ENCODE data around the gene ACO2.
"Not testable (repeated sequence)": the region's sequence is repeated elsewhere in the genome, so short reads cannot be mapped to it uniquely, and the experiment has no call there.

Gene ACO2

DNA sequence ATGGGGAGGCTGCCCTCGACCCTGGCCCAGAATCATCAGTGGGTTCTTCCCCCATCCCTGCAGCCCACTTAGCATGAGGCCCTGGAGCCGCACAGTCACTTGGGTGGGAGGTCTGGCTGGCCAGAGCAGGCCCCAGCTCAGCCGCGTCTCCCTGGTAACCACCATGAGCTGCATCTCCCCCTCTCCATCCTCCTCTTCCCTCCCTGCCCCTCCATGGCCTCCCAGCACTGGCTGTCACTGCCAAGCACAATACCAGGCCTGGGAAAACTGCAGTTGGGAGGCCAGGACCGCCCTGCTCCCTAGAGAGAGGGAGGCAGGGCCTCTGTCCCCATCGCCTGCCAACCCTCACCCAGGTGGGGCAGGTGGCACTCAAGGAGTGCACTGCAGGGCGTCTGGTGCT lies 99.9 kb downstream of the ACO2 start:
- no peak for DNase-seq (ENCODE audit: low spot score)

- no peak for DNase-seq (ENCODE audit: low spot score)
These were observed 101.3 kb downstream of the ACO2 start for GRCh38 chr22:41570221-41570620.

- no peak for DNase-seq (ENCODE audit: low spot score)
These were observed 102.9 kb downstream of the ACO2 start for GRCh38 chr22:41571786-41572185.

GRCh38 chr22:41572305-41572704 lies 103.4 kb downstream of the ACO2 start:
- not testable (repeated sequence) for DNase-seq (ENCODE audit: low spot score)

- no peak for DNase-seq (ENCODE audit: low spot score)
These were observed 104.8 kb downstream of the ACO2 start for GRCh38 chr22:41573677-41574076.

- no peak for DNase-seq (ENCODE audit: low spot score)
These were observed 106.0 kb downstream of the ACO2 start for GRCh38 chr22:41574847-41575381.

DNA sequence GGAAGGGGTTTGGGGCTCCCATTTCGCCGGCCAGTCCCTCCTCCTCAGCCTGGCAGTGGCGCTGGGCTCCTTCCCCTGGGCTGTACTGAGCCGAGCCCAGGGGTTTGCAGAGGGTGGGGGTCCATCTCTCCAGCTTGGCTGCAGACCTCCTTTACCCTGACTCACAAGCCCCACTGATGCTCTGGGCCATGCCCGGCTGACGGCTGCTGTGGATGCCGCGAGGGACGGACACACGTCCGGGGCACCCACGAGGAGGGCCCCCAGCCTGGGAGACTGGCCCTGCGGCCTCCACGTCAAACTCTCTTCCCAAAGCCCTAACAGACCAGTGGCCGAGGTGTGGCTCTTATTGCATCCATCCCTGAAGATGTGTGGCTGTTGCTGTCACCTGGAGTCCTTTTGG lies 106.6 kb downstream of the ACO2 start:
- no peak for DNase-seq (ENCODE audit: low spot score)

DNA sequence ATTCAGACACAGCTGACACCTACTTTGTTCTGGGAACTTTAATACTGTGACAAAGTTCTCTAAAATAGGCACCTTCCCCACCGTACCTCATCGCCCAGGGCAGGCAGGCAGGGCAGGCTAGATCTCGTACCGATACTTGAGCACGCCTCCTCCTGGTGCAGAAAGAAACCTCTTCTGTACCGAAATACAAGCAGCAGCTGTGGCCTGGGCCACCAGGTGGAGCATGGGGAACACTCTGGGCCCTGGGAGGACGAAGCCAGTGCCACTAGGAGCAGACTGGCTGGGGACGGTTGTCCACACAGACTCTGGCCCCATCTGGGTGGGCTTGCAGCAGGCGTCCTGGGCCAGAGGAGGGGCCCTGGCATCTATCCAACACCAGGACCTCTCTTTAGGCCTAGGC lies 108.0 kb downstream of the ACO2 start:
- peak; percentile 88 for DNase-seq (ENCODE audit: low spot score)

DNA sequence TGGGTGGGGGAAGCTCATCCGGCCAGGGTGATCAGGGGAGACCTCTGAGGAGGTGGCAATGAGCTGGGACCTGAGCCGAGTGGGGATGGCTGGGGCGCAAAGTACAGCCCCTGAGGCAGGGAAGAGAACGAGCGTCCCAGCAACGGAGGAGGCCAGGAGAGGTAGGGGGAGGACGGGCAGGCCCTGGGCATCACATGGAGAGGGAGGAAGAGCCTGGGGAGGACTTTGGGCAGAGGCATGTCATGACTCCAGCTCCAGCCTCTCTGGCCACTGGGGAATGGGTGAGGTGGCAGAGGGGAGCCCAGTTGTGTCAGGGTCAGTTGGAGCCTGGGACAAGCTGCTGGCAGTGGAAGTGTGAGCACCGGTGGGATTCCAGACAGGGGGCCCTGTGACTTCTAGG lies 109.2 kb downstream of the ACO2 start:
- DNase-seq (ENCODE audit: low spot score), result no peak
